GM21390 (cell line): Measurements from ENCODE around the gene C12orf57.

Source experiments
- ATAC-seq: cut with Tn5 transposase; IDR thresholded peaks from one replicate; pipeline ENCODE4 v1.9.1; 2021; ENCODE audit not compliant: unreplicated experiment

Gene C12orf57

DNA sequence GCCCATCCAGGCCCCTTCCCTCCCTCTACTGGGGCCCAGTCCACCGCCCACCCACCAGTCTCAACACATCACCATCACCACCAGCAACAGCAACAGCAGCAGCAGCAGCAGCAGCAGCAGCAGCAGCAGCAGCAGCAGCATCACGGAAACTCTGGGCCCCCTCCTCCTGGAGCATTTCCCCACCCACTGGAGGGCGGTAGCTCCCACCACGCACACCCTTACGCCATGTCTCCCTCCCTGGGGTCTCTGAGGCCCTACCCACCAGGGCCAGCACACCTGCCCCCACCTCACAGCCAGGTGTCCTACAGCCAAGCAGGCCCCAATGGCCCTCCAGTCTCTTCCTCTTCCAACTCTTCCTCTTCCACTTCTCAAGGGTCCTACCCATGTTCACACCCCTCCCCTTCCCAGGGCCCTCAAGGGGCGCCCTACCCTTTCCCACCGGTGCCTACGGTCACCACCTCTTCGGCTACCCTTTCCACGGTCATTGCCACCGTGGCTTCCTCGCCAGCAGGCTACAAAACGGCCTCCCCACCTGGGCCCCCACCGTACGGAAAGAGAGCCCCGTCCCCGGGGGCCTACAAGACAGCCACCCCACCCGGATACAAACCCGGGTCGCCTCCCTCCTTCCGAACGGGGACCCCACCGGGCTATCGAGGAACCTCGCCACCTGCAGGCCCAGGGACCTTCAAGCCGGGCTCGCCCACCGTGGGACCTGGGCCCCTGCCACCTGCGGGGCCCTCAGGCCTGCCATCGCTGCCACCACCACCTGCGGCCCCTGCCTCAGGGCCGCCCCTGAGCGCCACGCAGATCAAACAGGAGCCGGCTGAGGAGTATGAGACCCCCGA is 7.0 kb upstream of the C12orf57 start:
- ATAC-seq, result no peak

DNA sequence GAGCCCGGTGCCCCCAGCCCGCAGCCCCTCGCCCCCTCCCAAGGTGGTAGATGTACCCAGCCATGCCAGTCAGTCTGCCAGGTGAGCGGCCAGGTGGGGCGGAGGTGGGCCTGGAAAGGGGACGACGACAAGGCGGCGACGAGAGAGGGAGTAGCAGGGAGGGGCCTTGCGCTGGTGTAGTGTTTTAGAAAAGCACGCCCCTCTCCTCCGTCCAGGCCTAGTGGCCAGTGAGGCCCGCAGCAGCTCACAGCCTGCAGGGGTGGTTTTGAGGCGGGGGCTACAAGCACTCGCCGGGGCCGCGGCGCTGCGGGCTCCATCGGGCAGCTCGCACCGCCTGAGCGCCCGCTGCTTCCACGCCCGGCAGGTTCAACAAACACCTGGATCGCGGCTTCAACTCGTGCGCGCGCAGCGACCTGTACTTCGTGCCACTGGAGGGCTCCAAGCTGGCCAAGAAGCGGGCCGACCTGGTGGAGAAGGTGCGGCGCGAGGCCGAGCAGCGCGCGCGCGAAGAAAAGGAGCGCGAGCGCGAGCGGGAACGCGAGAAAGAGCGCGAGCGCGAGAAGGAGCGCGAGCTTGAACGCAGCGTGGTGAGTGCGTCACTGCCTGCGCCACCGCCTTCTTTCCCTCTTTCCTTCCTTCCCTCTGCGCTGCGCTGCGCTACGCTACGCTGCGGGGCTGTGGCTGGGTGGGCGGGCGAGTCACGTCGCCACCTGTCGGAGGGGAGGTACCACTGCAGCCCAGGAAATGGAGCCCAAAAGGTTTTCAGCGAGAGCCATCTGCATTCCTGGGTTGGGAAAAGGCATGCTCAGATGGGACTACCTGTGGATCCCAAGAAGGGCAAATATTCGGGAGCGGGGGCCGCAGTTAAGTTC is 6.1 kb upstream of the C12orf57 start:
- peak; percentile 88 for ATAC-seq

DNA sequence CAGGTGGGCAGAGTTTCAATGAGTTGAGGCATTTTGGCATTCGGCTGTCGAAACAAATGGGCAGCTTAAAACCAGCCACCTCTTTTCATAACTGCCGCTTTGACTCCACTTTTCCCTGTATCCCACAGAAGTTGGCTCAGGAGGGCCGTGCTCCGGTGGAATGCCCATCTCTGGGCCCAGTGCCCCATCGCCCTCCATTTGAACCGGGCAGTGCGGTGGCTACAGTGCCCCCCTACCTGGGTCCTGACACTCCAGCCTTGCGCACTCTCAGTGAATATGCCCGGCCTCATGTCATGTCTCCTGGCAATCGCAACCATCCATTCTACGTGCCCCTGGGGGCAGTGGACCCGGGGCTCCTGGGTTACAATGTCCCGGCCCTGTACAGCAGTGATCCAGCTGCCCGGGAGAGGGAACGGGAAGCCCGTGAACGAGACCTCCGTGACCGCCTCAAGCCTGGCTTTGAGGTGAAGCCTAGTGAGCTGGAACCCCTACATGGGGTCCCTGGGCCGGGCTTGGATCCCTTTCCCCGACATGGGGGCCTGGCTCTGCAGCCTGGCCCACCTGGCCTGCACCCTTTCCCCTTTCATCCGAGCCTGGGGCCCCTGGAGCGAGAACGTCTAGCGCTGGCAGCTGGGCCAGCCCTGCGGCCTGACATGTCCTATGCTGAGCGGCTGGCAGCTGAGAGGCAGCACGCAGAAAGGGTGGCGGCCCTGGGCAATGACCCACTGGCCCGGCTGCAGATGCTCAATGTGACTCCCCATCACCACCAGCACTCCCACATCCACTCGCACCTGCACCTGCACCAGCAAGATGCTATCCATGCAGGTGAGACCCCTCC is 5.2 kb upstream of the C12orf57 start:
- ATAC-seq, result no peak

DNA sequence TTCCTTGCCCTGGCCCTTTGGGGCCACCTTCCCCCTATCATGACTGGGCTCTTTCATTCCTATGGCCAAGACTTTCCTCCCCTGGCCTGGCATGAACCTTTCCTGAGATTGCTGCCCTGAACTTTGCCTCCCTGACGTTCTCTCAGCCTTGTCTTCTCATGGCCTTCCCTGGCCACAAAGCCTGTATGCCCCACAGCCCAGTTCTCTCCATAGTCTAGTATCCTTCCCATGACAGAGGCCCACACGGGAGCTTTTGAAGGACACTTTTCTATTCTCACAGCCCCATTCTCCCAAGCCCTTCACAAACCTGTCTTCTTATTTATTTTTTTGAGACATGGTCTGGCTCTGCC is 4.7 kb upstream of the C12orf57 start:
- ATAC-seq, result no peak

DNA sequence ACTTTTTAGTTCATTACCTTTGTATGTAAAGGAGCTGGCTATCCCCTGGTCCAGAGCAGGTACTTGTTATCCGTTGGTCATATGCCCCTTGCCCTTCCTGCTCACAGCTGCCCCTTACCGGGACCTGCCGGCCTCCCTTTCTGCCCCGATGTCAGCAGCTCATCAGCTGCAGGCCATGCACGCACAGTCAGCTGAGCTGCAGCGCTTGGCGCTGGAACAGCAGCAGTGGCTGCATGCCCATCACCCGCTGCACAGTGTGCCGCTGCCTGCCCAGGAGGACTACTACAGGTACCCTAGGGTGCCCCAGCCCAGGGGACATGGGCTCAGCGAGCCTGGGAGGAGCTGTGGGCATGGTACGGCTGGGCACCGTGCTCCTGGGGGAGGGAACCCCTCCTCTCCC is 2.6 kb upstream of the C12orf57 start:
- no peak for ATAC-seq

DNA sequence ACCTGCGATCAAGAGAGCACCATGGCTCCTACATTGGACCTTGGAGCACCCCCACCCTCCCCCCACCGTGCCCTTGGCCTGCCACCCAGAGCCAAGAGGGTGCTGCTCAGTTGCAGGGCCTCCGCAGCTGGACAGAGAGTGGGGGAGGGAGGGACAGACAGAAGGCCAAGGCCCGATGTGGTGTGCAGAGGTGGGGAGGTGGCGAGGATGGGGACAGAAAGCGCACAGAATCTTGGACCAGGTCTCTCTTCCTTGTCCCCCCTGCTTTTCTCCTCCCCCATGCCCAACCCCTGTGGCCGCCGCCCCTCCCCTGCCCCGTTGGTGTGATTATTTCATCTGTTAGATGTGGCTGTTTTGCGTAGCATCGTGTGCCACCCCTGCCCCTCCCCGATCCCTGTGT is 2.0 kb upstream of the C12orf57 start:
- no peak for ATAC-seq

DNA sequence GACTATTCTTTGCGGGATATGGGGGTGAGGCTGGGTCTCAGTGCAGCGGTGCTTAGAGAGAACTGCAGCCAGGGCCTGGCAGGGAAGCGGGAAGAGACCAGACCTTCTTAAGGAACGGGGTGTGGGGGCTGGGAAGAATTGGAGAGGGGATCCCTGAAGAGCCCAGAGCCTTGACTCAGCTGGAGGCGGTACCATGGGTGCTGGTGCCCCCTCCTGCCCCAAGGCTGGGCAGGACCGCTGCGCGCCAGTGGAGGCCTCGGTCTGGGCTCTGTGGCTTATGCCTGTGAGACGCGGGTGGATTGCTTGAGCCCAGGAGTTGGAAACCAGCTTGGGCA is 1.5 kb upstream of the C12orf57 start:
- no peak for ATAC-seq

DNA sequence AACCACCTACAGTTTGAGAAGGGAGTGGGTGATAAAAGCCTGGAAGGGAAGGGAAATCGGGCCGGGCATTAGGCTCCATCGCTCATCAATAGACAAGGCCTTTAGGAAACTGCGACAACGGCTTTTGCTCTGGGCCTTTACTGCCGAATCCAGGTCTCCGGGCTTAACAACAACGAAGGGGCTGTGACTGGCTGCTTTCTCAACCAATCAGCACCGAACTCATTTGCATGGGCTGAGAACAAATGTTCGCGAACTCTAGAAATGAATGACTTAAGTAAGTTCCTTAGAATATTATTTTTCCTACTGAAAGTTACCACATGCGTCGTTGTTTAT is 467 bp upstream of the C12orf57 start:
- peak; percentile 31 for ATAC-seq

DNA sequence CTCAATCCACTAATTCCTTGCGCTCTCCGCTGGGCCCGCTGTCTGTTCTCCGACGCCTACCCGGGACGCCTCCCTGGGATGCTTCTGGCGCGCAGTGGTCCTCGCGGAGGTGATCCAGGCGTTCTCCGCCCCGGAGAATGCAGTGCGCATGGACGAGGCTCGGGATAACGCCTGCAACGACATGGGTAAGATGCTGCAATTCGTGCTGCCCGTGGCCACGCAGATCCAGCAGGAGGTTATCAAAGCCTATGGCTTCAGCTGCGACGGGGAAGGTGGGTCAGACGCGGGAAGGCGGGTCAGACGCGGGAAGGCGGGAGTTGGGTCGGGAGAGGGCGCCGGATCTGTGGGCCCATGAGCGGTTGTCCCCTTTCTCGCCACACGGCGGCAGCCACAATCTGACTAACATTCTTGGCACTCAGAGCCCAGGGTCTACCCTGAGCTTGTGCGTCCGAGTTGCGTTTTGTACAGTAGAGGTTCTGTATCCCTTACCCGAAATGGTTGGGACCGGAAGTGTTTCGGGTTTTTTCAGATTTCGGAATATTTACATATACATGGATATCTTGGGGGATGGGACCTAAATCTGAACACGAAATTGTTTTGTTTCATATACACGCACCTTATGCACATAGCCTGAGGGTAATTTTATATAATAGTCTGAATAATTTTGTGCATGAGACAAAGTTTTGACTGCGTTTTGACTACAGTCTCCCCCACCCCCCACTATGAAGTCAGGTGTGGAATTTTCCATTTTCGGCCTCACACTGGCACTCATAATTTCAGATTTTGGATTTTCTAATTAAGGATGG is 762 bp downstream of the C12orf57 start:
- ATAC-seq, result peak; percentile 32

DNA sequence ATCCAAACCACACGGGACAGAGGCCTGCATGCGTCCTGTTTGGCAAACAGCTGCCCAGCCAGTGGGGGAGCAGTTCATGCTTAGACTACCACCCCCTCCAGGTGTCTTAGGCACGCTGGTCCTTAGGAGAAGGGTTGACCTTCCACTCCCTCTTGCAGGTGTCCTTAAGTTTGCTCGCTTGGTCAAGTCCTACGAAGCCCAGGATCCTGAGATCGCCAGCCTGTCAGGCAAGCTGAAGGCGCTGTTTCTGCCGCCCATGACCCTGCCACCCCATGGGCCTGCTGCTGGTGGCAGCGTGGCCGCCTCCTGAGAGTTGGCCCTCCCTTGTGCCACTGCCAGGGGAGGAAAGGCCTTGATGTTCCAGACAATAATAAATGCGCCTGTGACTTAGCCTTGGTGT is 1.8 kb downstream of the C12orf57 start:
- no peak for ATAC-seq

DNA sequence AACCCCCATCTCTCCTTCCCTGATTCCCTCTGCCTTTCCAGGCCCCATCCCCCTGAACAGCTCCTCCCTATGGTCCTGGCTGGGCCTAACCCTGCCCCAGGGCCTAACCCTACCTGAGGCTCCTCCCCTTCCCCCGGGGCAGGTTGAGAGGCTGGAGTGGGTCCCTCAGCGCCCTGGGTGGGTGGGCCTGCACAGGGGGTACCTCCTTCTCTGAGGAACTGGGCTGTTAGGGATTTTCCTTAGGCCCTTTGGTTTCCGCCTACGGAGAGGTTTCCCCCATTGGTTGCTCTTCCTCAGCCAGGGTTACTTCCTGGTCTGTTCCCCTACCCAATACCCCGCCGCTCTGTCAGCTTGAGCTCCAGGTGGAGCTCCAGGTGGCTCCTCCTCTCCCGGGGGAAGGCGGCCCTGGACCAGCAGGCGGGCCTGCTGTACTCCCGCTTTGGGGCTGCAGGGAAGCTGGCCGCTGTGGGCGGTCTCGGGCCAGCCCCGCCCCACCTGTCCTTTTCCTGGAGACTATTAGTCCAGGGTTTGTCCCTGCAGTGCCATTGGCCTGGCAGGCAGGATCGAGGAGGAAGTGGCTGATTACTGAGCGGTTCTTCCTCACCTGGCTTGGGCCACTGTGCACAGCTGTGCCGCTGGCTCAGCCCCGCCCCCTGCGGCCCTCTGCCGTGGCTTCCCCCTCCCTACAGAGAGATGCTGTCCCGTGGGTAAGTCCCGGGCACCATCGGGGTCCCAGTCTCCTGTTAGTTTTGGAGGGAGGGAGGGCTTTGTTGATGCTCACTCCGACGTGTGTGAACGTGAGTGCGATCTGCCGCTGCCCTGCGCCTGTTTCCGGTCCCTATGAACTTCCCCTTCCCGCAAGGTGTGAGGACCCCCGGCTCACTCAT is 2.5 kb downstream of the C12orf57 start:
- ATAC-seq, result peak; percentile 29

DNA sequence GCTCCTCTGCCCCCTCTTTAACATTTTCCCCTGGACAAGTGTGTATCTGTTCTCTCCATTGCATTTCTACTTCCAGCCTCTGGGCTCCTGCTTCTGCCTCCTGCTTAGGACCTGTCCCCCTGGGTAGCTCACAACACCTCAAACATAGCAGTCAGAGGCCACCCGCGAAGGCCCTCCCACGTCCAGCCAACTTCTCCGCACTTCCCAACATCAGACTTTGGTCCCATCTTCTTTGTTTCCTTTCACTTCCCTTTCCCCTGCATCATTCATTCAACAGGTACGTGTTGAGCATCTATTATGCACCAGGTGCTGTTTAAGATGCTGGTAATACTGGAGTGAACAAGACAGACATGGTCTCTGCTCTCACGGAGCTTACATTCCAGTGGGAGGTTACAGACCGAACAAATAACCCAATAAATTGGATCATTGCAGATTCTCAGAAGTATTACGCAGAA is 3.1 kb downstream of the C12orf57 start:
- ATAC-seq, result no peak

DNA sequence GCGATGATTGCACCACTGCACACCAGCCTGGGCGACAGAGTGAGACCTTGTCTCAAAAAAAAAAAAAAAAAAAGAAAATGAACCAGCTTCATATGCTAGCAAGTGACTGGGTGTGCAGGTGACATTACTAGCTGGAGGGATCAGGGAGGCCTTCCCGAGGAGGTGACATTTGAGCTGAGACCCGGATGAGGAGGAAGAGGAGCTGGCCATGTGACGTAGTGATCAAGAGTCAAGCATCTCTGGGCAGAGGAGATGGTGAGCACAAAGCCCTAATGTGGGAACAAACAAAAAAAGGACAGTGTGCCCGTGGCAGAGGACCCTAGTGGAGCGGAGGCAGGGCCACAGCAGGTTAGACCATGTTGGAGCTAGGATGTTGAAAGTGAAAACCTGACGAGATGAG is 3.8 kb downstream of the C12orf57 start:
- no peak for ATAC-seq

DNA sequence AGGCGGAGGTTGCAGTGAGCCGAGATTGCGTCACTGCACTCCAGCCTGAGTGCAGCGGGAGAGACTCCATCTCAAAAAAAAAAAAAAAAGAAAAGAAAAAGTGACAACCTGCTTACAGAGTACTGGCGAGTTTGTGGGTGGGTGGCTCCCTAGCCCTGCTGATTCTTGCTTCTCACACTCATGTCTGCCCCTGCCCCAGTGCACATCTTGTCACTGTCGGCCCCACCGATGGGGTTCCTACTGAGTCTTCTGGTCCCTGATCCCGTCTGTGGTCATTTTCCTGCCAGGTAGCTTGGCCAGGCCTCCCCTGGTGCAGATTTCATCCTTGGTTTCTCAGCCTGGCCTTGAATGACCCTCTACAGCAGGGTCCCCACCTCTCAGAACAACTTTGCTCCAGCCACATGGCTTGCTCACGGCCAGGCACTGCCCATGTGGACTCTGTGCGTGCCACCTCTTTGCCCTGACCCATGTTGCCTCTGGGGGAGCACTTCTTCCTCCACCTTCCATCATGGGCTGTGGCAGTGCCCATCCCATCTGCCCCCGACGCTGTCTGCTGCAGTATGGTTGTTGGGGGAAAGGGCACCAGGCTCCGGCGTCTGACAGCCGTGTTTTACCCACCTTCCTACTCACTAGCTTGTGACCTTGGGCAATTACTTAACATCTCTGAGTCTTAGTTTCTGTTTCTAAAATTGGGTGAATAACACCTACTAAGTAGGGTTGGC is 5.2 kb downstream of the C12orf57 start:
- no peak for ATAC-seq

DNA sequence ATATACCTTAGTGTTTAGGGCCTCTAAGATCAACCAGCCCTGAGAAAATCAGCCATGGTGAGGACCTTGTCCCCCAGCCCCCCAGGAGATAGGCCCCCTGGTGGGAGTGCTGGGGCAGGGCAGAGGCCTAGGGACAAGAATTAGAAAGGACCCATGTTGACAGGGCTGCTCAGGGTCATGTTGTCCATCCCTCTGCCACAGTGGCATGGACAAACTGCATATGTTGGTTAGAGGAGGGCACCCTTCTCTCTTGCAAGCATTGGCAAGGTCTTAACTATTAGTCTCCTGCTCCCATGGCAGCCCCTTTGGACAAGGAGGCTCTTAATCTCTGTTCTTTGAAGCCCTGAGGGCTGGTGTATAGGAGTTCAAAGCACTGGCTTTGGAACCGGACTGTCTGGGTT is 6.6 kb downstream of the C12orf57 start:
- ATAC-seq, result no peak

DNA sequence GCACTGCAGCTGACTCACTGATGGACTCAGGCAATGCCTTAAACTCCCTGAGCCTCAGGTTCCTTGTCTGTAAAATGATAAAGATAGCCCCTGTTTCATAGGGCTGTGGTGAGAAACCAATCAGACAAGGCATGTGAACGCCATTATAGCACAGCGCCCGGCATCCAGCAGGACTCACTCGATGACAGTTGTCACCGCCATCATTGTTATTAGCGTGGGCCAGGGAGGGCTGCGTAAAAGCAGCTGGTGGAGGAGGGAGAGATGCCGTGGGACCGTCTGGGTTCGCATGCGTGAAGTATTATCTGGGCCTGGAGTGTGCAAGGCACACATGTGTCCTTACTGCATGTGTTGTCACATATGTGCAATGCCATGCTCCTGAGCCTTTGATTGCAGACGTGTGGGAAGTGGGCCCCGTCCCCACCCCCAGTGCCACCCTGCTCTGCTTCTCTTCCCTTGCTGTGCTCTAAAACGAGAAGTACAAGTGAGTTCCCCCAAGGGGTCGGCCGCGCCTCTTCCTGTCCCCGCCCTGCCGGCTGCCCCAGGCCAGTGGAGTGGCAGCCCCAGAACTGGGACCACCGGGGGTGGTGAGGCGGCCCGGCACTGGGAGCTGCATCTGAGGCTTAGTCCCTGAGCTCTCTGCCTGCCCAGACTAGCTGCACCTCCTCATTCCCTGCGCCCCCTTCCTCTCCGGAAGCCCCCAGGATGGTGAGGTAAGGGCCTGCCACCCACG is 7.2 kb downstream of the C12orf57 start, which contains the start of gene PTPN6:
Gene PTPN6 (plus strand): TSS at position 546 of the 730 bp plus-strand sequence. CDS start 157 bp downstream, at position 703.
- ATAC-seq, result no peak

DNA sequence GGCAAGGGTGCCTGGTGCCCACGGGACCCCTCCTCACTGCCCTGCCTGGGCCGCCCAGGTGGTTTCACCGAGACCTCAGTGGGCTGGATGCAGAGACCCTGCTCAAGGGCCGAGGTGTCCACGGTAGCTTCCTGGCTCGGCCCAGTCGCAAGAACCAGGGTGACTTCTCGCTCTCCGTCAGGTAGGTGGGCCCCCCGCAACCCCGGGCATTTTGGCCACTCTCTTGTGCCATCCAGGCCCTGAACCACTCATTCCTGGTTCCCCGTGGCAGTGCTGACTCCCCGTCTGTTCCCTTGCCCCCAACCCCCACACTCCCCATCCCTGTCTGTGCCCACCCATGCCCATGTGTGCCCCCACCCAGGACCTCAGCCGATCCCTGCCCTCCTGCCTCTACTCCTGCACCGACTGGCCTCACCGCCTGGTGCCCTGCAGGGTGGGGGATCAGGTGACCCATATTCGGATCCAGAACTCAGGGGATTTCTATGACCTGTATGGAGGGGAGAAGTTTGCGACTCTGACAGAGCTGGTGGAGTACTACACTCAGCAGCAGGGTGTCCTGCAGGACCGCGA is 7.8 kb downstream of the C12orf57 start:
- no peak for ATAC-seq
